ENCODE measurements around the gene NOC4L.

- no peak; the same call in 1 of the 2 replicates for TF ChIP-seq CTCF (conservative IDR thresholded peaks at IDR 0.05)
- no peak for TF ChIP-seq ZFX (IDR thresholded peaks at IDR 0.05)
Observed at GRCh38 chr12:132194056-132194455, 49.8 kb downstream of the NOC4L start.
